Thyroid gland (tissue), 4 donors: ENCODE data around the gene LAMA3.

ENCODE experiments used
- CTCF ChIP-seq, 6 experiments: fragments of 200-600 bp in 3 of 6; fragments of 450-650 bp in 3 of 6; sonication (generic) in 3 of 6; IDR thresholded peaks; one replicate each; pipeline ENCODE4 v1.5.1; 2016 to 2019; ENCODE audit warnings: antibody characterized with exemption in 6 of 6, mild to moderate bottlenecking in 2 of 6, inconsistent platforms in 1 of 6, moderate library complexity in 1 of 6
- POLR2A ChIP-seq, 2 donors: fragments of 450-650 bp; IDR thresholded peaks; one replicate each; pipeline ENCODE4 v1.6.1; 2017; ENCODE audit warnings: antibody characterized with exemption in 2 of 2, mild to moderate bottlenecking in 2 of 2, moderate library complexity in 1 of 2

- no peak for TF ChIP-seq CTCF (IDR thresholded peaks at IDR 0.05)
- TF ChIP-seq POLR2A (IDR thresholded peaks at IDR 0.05): no peak
These were observed 72.7 kb downstream of the LAMA3 start for GRCh38 chr18:23761941-23762340.
